Measurements from ENCODE around the gene TCF12.
A peak's percentile ranks its signal among the peaks of the same experiment; 100 is the strongest.

The TCF12 gene

GRCh38 chr15:57025264-57025926 is 107.0 kb downstream of the TCF12 start:
- peak; percentile 43 for DNase-seq

GRCh38 chr15:57026016-57026592 is 107.7 kb downstream of the TCF12 start:
- no peak for DNase-seq

- DNase-seq = no peak
Measured at GRCh38 chr15:57027596-57027995, 109.2 kb downstream of the TCF12 start.

GRCh38 chr15:57028176-57028575 is 109.7 kb downstream of the TCF12 start:
- no peak for DNase-seq

- no peak for DNase-seq
Measured at GRCh38 chr15:57030011-57030410, 111.6 kb downstream of the TCF12 start.

GRCh38 chr15:57031082-57031481 is 112.6 kb downstream of the TCF12 start:
- DNase-seq = no peak

- peak; percentile 48 for DNase-seq
Measured at GRCh38 chr15:57031605-57032004, 113.2 kb downstream of the TCF12 start.

GRCh38 chr15:57032338-57032737 is 113.9 kb downstream of the TCF12 start:
- DNase-seq = no peak

GRCh38 chr15:57033715-57034439 is 115.4 kb downstream of the TCF12 start:
- DNase-seq = no peak

- DNase-seq = no peak
Measured at GRCh38 chr15:57034613-57035012, 116.2 kb downstream of the TCF12 start.

GRCh38 chr15:57035664-57036063 is 117.2 kb downstream of the TCF12 start:
- no peak for DNase-seq

GRCh38 chr15:57036352-57036751 is 117.9 kb downstream of the TCF12 start:
- DNase-seq = no peak

- DNase-seq = no peak
Measured at GRCh38 chr15:57037548-57037947, 119.1 kb downstream of the TCF12 start.

- DNase-seq = no peak
Measured at GRCh38 chr15:57038040-57038439, 119.6 kb downstream of the TCF12 start.

- no peak for DNase-seq
Measured at GRCh38 chr15:57038496-57038895, 120.1 kb downstream of the TCF12 start.

GRCh38 chr15:57041416-57041815 is 123.0 kb downstream of the TCF12 start:
- DNase-seq = no peak

- no peak for DNase-seq
Measured at GRCh38 chr15:57044072-57044702, 125.7 kb downstream of the TCF12 start.

- no peak for DNase-seq
Measured at GRCh38 chr15:57044970-57045369, 126.5 kb downstream of the TCF12 start.

- DNase-seq = no peak
Measured at GRCh38 chr15:57045741-57046382, 127.4 kb downstream of the TCF12 start.

- DNase-seq = no peak
Measured at GRCh38 chr15:57048930-57049549, 130.6 kb downstream of the TCF12 start.

- DNase-seq = no peak
Measured at GRCh38 chr15:57053470-57053869, 135.0 kb downstream of the TCF12 start.

- DNase-seq = no peak
Measured at GRCh38 chr15:57054204-57054750, 135.8 kb downstream of the TCF12 start.

Measured in fibroblast of skin of abdomen (primary cell).